Stimulated activated CD4-positive, alpha-beta T cell treated with anti-CD3 and anti-CD28 coated beads, Interleukin-4, amount 100 ng/mL, for 24 hours (primary cell): ENCODE measurements around the gene PMAIP1.
"Not testable (repeated sequence)": the region's sequence is repeated elsewhere in the genome, so short reads cannot be mapped to it uniquely, and the experiment has no call there.

Source experiments
- DNase-seq: peaks from one replicate; pipeline ENCODE4 v3.0.0-alpha.2; 2020

The PMAIP1 gene

DNA sequence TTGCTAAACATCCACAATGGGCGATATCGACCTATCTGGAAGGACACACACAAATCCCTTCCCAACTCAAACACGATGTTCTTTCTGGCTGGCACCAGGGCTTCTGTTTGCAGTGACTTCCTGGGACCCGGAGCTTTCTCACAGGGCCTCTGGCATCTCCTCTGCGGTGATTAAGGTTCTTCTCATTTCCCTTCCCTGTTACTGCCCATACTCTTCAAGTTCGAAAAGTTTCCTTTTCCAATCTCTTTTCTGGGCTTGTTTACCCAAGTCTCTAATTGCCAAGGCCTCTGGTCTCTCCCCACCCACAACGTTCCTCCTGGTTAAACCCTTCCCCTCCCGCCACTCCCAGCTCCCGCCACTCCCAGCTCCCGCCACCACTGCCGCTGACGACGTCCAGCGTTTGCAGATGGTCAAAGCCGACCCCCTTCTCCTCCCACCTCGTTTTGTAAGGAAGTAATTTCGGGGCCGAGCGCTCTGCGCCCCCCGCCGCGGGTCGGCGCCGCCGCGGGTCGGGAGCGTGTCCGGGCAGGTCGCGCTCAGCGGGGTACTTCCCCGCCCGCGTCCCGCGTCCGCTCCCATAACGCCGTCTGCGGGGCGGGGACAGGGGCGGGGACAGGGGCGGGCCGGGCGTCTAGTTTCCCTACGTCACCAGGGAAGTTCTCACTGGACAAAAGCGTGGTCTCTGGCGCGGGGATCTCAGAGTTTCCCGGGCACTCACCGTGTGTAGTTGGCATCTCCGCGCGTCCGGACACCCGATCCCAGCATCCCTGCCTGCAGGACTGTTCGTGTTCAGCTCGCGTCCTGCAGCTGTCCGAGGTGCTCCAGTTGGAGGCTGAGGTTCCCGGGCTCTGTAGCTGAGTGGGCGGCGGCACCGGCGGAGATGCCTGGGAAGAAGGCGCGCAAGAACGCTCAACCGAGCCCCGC is at the start of gene PMAIP1:
TSS of gene PMAIP1 (plus strand) at position 699 of the 924 bp plus-strand sequence. CDS start at position 881, 182 bp downstream.
- DNase-seq: peak; percentile 87

DNA sequence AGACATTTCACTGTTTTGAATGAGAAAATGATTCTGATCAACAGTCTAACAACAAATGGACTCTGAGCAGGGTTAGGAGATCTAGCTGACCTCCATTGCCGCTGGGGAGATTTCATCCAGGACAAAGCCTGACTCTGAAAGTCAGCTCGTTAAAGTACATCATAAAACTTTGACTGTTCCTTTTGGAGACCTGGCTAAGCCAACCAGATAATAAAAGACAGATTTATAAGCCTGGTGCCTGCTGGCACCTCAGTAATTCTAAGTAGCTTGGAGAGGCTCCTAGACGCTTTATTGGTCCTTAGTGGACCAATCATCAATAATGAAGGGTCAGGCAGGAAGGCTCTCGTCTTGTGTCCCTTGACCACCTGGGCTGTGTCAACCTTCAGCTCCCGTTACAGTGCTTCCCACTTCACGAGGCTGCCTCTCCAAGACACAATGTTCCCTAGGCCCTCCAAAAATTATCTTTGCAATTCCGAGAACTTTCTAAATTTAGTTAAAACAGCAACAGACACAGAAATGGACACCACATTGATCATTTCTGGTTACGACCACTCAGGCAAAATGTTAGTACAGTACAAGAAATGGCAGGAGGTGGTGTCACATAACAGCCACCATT is 47.9 kb upstream of the PMAIP1 start:
- no peak for DNase-seq

DNA sequence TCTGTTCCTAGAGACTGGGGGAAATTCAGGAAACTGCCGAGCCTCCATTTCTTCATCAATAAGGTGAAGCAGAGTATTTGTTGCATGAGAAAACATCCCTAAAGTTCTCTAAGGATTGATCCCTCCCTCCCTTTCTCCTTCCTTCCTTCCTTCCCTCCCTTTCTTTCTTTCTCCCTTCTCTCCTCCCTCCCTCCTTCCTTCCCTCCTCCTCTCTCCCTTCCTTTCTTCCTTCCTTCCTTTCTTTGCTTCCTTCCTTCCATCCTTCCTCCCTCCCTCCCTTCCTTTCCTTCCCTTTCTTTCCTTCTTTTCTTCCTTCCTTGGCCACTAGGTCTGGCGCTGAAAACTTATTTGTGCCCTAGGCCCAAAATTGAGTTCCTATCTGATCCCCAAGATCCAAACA is 47.2 kb upstream of the PMAIP1 start:
- DNase-seq: no peak

DNA sequence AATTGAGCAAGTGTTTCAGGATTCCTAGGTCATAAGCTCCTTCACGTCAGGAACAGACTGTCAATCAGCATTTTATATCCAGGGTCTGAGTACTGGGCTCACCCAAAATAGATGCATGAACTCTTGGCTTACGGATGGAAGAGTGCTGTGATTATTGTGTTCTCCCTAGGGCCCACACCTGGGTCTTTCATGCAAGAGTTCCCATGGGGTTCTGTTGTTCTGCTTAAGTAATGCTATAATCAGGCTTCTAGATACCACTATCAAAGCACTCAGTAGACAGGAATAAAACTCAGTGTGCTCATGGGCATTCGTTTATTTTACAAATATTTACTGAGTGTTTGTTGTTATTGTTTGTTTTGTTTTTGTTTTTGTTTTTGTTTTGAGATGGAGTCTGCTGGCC is 46.4 kb upstream of the PMAIP1 start:
- DNase-seq: no peak

DNA sequence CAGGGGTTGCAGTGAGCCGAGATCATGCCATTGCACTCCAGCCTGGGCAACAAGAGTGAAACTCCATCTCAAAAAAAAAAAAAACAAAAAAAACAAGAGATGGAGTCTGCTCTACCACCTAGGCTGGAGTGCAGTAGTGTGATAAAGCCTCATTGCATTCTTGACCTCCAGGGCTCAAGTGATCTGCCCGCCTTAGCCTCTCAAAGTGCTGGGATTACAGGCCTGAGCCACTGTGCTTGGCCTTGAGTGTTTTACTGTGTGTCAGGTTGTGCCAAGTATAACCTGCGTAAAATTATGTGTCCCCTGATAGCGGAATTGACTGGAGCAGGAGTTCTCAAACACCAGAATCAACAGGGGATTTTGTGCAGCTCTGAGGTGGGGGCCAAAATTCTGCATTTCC is 45.8 kb upstream of the PMAIP1 start:
- DNase-seq: not testable (repeated sequence)

DNA sequence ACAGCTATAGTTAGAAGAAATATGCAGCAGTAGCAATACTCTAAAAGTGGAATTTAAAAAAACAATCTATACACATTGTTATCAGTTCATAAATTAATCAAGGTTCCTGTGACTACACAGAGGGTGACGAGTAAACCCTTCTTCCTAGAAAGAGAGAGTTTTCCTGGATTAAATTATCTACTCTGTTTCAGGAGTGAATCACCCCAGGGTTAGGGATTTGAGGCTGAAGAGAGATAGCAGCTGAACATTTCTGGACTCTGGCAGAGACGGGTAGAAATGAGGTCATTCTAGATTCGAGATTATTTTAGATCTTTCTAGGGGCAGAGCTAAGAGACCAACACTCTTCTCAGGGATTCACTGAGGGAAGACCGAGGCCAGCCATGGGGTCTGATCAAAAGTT is 38.8 kb upstream of the PMAIP1 start:
- DNase-seq: no peak

DNA sequence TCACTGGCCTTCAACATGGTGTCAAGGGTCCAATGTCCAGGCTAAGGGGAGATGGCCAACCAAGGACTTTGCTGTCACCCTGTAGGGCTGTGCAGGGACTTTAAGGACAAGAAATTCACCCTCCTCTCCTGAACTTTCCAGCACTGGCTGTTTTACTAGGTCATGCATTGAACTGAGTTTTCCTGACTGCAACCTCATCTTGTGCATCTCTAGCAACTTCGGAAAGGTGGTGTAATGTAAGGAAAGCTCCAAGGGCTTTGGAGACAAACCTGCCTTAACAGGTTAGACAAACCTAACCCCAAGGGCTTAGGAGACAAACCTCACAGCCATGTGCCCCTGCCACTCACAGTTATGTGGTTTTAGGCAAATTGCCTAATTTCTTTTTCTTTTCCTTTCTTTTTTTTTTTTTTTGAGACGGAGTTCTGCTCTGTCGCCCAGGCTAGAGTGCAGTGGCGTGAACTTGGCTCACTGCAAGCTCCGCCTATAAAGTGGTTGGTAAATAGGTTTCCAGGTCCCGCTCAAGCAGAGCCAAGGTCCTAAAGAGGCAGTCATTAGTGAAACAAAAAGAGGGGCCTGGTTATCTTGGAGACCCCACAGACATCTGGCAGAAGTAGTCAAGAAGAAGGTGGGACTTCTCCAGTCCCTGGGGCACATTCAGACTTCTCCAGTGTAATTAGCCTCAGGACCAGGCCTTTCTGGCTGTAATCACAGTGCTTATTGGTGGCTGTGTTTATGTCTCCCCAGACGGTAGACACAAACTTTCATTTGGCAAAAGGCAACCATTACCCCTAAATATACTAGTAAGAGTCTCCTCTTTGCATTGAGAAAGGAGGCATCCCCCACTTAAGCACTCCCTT is 37.6 kb upstream of the PMAIP1 start:
- DNase-seq: no peak

DNA sequence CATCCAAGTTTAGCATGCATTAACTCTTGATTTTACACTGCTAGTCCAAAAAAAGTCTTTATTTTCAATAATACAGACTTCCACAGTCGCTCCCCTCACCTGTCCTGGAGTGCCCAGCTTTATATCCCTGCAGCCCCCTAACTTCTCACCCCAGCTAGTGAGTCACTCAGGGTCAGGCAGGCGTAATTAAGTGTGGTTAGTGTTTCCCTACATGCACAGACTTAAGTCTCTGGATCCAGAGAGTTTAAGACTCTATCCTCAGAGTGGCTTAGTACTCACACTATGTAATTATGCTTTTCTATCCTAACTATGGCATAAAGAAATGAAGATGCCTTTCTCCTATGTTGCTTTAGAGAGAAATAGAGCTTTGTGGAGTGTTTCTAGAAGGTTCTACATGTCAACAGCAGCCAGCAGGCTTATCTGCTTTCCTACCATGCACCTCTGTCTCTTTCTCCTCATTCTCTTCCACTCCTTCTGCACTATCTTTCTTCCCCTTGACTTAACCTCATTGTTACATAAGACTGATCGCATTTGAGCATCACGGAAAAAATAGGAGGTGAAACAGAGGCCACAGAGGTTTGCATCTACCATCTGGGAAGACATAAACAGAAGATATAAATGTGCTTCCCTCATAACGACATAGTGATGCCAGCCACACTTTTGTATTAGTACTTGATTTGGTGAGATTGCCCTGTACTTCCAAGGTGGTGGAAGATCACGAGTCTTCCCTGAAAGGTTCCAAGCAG is 34.4 kb upstream of the PMAIP1 start:
- DNase-seq: no peak

DNA sequence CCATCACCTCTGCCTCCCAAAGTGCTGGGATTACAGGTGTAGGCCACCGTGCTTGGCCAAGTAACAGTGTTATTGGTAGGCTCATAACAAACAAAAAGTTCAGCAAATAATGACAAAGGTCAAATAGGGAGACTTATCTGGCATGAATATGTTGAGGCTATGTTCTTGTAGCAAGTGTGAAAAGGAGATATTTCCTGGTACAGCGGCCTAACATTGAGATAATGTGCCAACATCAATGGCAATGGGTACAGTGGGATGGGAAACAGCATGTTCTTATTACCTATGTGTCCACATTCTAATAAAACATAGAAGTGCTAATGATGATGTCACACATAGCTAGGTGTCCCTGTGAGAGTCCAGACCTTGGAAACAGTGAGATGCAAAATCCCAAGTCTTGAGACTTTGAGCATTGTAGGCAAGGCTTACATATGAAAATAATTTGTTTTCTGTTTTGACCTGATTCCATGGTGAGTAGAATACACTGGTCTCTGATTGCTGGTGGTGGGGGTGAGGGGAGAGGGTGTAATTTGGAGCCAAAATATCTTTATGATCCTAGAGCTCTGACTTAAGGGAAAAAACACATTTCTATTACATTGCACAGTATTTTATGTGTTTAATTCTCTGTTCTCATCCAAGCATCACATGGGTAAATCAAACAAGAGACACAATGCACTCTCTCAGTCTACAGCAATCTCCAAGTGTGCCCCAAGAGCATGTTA is 33.1 kb upstream of the PMAIP1 start:
- no peak for DNase-seq

DNA sequence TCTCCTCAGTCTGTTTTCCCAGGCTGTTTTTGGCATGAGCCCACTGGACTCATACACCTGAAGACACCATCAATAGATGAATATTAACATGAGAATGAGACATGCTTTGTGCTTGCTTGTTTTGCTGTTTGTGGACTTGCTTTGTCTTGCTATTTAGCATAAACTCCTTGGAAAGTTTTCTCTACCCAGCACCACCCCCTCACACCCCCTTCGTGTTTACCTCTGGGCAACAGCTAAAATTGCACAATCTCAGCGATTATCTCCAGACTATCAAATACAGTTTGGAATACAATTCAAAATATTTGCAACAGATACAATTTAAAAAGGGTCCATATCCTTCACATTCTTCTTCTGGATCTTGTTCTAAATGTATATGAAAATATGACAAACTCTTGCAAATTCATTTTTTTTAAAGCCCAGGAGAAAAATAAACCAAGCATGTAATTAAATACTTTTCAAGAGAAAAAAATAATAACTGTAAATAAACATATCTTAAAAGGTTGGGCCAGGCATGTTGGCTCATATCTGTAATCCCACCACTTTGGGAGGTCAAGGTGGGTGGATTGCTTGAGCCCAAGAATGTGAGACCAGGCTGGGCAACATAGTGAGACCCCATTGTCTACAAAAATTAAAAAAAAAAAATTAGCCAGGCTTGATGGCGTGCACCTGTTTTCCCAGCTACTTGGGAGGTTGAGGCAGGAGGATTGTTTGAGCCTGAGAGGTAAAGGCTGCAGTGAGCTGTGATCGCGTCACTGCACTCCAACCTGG is 32.3 kb upstream of the PMAIP1 start:
- DNase-seq: no peak

DNA sequence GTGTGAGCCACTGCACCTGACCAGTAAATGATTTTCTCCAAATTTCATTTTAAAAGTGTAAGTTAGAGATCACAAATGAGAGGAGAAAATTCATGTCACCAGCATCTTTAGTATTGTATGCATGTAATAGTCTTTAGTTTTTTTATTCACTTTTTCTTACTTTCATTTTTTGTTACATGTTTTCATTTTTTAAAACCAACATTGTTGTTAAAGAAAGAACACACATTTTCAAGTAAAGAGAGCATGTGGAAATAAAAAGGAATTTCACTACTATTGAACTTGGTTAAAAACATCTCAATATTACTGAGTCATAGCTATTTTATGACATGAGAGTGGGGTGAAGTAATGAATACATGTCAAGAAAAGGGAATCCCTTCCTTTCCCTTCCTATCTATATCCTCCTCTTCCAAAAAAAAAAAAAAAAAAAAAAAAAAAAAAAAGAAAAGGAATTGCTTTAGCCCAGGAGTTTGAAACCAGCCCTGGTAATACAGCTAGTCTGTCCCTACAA is 29.1 kb upstream of the PMAIP1 start:
- DNase-seq: no peak

DNA sequence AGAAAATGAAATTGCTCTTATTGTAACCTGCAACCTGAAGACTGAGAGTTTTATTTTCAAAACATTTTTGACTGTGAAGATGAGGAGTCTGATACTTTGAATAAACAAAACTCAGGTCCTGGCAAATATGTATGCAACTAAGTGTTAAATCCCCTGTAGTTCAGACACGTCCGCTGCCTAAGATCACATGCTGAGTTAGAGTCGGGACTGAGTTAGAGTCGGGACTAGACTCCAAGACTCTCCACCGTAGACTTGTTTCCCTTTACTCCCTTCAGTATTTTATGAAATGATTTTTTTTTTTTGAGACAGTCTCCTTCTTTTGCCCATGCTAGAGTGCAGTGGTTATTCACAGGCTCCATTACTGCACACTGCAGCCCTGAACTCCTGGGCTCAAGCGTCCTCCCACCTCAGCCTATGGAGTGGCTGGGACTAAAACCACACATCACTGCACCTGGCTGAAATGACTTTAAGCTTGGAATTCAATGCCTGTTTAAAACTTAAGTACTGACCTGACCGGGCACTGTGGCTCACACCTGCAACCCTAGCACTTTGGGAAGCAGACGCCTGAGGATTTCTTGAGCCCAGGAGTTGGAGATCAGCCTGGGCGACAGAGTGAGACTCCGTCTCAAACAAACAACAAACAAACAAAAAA is 28.0 kb upstream of the PMAIP1 start:
- no peak for DNase-seq

DNA sequence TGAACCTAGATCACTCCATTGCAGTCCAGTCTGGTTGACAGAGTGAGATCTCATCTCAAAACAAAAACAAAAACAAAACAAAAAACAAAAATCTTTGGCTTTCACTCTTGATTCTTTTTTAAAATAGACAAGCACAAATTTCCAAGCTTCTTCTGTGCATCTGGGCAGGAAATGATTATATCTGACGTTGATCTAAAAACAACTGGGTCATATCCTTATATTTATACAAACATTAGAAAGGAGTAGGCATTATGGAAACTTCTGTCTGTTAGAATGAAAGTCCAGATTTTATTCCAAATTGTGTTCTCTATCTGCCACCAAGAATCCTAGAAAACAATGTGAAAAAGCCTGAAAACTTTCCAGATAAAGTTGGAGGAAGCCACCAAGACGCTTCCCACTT is 26.2 kb upstream of the PMAIP1 start:
- DNase-seq: no peak

DNA sequence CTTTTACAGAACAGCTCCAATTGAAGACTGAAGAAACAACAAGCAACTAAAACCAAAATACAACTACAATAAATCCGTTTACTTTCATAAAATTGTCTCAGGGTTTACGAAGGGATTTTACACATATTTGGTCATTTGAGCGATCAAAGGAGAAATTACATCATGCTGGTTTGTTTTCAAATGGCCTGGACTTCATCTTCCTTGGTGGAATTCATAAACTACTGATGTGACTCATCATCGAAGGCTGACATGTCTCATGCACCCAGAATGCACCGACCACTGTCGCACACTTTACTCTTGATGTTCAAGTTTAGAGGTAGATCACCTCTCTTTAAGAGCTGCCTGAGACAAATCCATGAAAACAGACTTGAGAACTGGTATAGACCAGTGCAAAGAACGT is 25.6 kb upstream of the PMAIP1 start:
- DNase-seq: no peak

DNA sequence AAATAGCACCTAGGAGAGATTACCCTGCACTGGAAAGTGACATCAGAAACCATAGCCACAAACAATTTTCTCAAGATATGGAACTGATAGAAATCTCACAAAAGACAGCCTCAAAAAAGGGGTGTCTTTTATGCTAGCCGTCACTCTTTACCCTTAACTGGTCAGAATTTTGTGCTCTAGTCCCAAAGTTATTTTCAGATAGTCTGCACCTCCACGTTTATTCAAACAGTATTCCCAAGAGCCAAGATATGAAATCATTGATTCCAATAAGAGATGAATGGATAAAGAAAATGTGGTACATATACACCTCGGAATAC is 23.5 kb upstream of the PMAIP1 start:
- DNase-seq: no peak

DNA sequence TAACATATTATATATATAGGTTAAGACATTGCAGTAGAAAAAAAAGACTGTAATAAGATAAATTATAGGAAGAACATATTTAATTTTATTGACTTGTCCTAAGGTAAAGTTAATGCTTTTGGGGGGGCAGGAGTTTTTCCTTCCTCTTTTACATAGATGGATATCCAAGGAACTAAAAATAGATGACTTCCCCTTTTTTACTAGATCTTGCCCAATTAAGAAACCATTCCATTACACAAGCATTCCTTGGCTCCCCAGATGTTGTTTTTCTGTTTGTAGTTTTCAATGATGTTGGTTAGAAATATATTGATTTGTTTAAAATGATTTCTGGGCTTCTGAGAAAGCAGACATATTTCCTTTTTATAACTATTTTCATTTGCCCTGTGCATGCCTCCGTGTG is 22.4 kb upstream of the PMAIP1 start:
- DNase-seq: no peak

DNA sequence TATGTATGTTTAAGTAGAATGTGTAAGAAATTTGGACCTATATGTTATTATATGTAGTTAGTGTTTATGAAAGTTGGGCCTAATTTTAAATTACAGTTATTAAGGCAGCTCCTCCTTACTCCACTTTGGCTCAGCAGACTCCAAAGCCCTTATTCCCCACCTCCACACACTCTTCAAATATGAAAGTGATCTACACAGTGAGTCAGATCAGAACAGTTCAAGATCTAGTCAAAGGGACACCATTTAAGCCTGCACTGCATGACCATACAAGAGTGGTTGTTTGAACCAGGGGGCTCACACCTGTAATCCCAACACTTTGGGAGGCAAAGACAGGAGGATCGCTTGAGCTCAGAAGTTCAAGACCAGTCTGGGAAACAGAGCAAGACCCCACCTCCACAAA is 21.2 kb upstream of the PMAIP1 start:
- DNase-seq: no peak

DNA sequence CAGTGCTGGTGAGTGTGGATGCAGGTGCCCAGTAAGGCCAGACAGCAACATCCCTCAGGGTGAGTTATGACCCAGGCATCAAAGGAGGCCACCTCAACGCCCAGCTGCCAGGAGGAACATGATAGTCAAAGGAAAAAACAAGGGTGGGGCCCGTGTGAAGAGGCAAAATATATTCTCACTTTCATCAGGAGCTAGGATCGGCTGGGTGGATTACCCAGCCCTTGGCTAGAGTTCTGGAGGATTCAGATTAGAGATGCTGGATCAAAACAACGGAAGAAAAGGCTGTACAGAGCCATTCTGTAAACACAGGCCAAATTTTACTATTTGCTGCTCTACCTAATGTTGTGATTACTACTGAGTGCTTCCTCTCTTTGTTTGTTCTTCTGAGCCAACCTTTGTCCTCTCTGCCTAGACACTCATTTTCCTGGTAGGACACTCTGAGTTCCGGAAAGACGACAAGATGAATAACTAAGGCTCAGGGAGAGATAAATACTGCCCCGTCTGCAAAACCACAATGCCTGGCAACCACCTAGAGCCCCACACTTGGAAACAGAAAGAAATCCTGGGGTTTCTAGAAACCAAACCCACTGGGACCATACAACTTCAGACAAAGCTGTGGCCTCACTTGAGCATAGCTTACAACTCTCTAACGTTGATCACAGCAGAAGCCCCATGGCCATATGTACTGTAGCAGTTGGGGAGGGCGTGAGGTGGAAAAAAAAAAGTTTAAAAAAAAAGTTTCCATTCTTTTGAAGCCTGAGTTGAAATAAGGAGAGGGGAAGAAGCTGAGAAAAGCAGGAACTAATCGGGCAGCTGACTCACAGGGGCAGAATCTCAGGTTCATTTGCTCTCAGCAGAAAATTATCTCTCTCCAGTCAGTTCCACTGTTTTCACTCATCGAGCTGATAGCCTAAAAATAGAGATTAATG is 17.8 kb upstream of the PMAIP1 start:
- peak; percentile 13 for DNase-seq

DNA sequence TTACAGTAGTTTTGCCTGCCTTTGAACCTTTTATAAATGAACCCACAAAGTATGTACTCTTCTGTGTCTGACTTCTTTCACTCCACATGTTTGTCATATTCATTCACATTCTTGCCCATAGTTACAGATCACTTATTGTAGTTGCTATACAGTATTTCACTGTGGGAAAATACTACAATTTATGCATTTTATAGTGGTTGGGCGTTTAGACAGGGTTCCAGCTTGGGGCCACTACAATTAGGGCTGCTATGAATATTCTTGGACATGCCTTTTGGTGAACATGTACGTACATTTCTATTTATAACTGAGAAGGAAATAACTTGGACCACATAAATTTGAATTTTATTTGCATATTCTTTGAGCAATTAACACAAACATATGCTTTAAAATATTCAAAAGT is 15.4 kb upstream of the PMAIP1 start:
- no peak for DNase-seq
